HepG2 (cell line): ENCODE data around the gene MYO5B. TPM values are rescaled to one million over a fixed set of nuclear protein-coding genes. Genes with fewer than 3 reads are reported as not detected.

Source experiments
- ATAC-seq: fragments of 200-7000 bp; cut with Tn5 transposase; 3 replicates; pipeline ENCODE4 v1.9.1; 2020; ENCODE audit warnings: mild to moderate bottlenecking, moderate library complexity
- BruUV-seq: library from RNA; stranded (reverse); fragments of 400-500 nt; replicated peaks from 2 replicates; lab custom pipeline; 2021; lab: Mats Ljungman, UMichigan
- CTCF ChIA-PET: fragments of 300-600 bp; formaldehyde crosslinking; extraction: SDS; loops from one replicate; lab custom pipeline; 2021; ENCODE audit warnings: low total read pairs, inconsistent platforms, low intra/inter-chr PET ratio; lab: Yijun Ruan, JAX
- POLR2A ChIA-PET: fragments of 350-600 bp; sonication (Branson Sonifier 250); formaldehyde crosslinking; loops from one replicate; lab custom pipeline; 2020; ENCODE audit warnings: antibody characterized with exemption, inconsistent platforms; lab: Yijun Ruan, JAX
- DNase-seq: peaks from one replicate; pipeline ENCODE4 v3.0.0-alpha.2; 2015; ENCODE audit warnings: low spot score
- FAIRE-seq: peaks from 3 replicates; lab custom pipeline; 2011; peaks lifted over from hg19 to GRCh38; lab: Jason Lieb, UNC
- H2AFZ ChIP-seq: one replicate; pipeline ENCODE4 v1.6.1; 2011; ENCODE audit warnings: low read length, inconsistent platforms
- H3K27ac ChIP-seq: fragments of 300-600 bp; 3 replicates; pipeline ENCODE4 v1.8.0; 2011; ENCODE audit warnings: mixed run types, mild to moderate bottlenecking, mixed read lengths, low read length, inconsistent platforms; ENCODE audit not compliant: insufficient read depth; ENCODE audit errors: extremely low read length
- H3K27me3 ChIP-seq, 2 experiments: fragments of 200-600 bp in 1 of 2; 2 replicates in 1 of 2; 3 replicates in 1 of 2; pipeline versions ENCODE4 v1.6.0 to v1.8.0; 2011; ENCODE audit warnings: low read length in 2 of 2, mild to moderate bottlenecking in 2 of 2, moderate library complexity in 2 of 2, inconsistent platforms in 1 of 2; ENCODE audit not compliant: insufficient read depth in 2 of 2, control insufficient read depth in 1 of 2
- H3K36me3 ChIP-seq, 2 experiments: fragments of 200-600 bp in 1 of 2; replicated peaks in 1 of 2; 2 replicates in 1 of 2; 3 replicates in 1 of 2; pipeline versions ENCODE4 v1.5.1 to v1.8.0; 2011; ENCODE audit warnings: low read length in 2 of 2, inconsistent platforms in 1 of 2; ENCODE audit not compliant: insufficient read depth in 2 of 2, control insufficient read depth in 1 of 2
- H3K4me1 ChIP-seq: 2 replicates; pipeline ENCODE4 v1.5.1; 2012; ENCODE audit warnings: low read length, inconsistent platforms; ENCODE audit not compliant: insufficient read depth
- H3K4me2 ChIP-seq: 2 replicates; pipeline ENCODE4 v1.6.0; 2011; ENCODE audit warnings: low read depth, low read length, inconsistent platforms
- H3K4me3 ChIP-seq, 3 experiments: fragments of 200-600 bp in 1 of 3; sonication (generic), shearing (Covaris generic) in 1 of 3; replicated peaks in 1 of 3; 2 replicates each; pipeline ENCODE4 v1.5.1; 2011 to 2016; ENCODE audit warnings: low read length in 3 of 3, inconsistent platforms in 2 of 3, low read depth in 2 of 3, mild to moderate bottlenecking in 2 of 3, control low read depth in 1 of 3, mixed read lengths in 1 of 3; ENCODE audit not compliant: insufficient read depth in 1 of 3
- H3K79me2 ChIP-seq: one replicate; pipeline ENCODE4 v1.6.1; 2011; ENCODE audit warnings: low read length, inconsistent platforms; ENCODE audit not compliant: insufficient read depth
- H3K9ac ChIP-seq: 2 replicates; pipeline ENCODE4 v1.6.0; 2011; ENCODE audit warnings: mild to moderate bottlenecking, low read depth, low read length, inconsistent platforms; ENCODE audit not compliant: insufficient read depth
- H3K9me3 ChIP-seq: 2 replicates; pipeline ENCODE4 v1.5.1; 2012; ENCODE audit warnings: mild to moderate bottlenecking, low read length
- H4K20me1 ChIP-seq: 2 replicates; pipeline ENCODE4 v1.6.0; 2011; ENCODE audit warnings: inconsistent platforms, mild to moderate bottlenecking, low read length, moderate library complexity; ENCODE audit not compliant: insufficient read depth
- ASH2L ChIP-seq: fragments of 300-600, 200-600 bp; sonication (generic); IDR thresholded peaks from 2 replicates; pipeline ENCODE4 v1.7.0; 2017; ENCODE audit warnings: low read depth, mild to moderate bottlenecking, moderate library complexity, mixed read lengths, low read length; ENCODE audit not compliant: insufficient read length
- HMGA1 ChIP-seq: sonication (generic); formaldehyde crosslinking; conservative IDR thresholded peaks from 2 replicates; pipeline ENCODE4 v1.4.0; 2020; ENCODE audit warnings: missing genetic modification reagents
- JUND ChIP-seq: sonication (generic); formaldehyde crosslinking; IDR thresholded peaks from 2 replicates; pipeline ENCODE4 v1.8.0; 2022; ENCODE audit warnings: mild to moderate bottlenecking, missing genetic modification reagents
- PREB ChIP-seq: sonication (generic); formaldehyde crosslinking; IDR thresholded peaks from 2 replicates; pipeline ENCODE4 v1.4.0; 2020; ENCODE audit warnings: missing genetic modification reagents
- RBM22 ChIP-seq: fragments of 200-400 bp; formaldehyde crosslinking; optimal IDR thresholded peaks from 2 replicates; pipeline ENCODE3; 2017; ENCODE audit warnings: mild to moderate bottlenecking, low read length, moderate library complexity
- TFAP4 ChIP-seq: sonication (generic); IDR thresholded peaks from 2 replicates; pipeline ENCODE4 v1.6.1; 2016; ENCODE audit warnings: low read depth, borderline replicate concordance
- ZNF180 ChIP-seq: sonication (generic); formaldehyde crosslinking; IDR thresholded peaks from 2 replicates; pipeline ENCODE4 v1.4.0; 2020; ENCODE audit warnings: low read depth, missing genetic modification reagents, borderline replicate concordance
- ZNF451 ChIP-seq: sonication (generic); formaldehyde crosslinking; IDR thresholded peaks from 2 replicates; pipeline ENCODE4 v1.5.0; 2020; ENCODE audit warnings: mild to moderate bottlenecking, missing genetic modification reagents
- ZNF589 ChIP-seq: sonication (generic); formaldehyde crosslinking; conservative IDR thresholded peaks from 2 replicates; pipeline ENCODE4 v1.8.0; 2022; ENCODE audit warnings: mild to moderate bottlenecking, moderate library complexity, missing genetic modification reagents
- WGBS: methylation state at CpG from one replicate; pipeline ENCODE4 v1.1.6; 2017; ENCODE audit warnings: low lambda C conversion rate; 5-methylcytosine and 5-hydroxymethylcytosine counted together
- in situ Hi-C: cut with HindIII; loops from 2 replicates; pipeline ENCODE4 v1.10.0; 2017; ENCODE audit warnings: low pct_unique_long_range_greater_than_20kb; ENCODE audit not compliant: extremely low pct_ligation_motif_present
- intact Hi-C: fragments of 100-400 bp; cut with micrococcal nuclease; formaldehyde crosslinking; loops from one replicate; pipeline ENCODE4 v1.10.0; 2022; ENCODE audit not compliant: unreplicated experiment
- polyA plus RNA-seq, 8 experiments: library from polyadenylated mRNA; depleted of rRNA in 3 of 8; stranded (reverse) in 7 of 8; unstranded in 1 of 8; fragments of >200 nt; fragmentation: Illumina TruSeq in 4 of 8; extraction: Trizol in 4 of 8; gene quantifications; 2 replicates each; pipeline versions ENCODE4 v1.2.1 to v1.2.3, GENCODE V29; 2011 to 2016; ENCODE audit warnings: low read depth in 4 of 8, missing spikeins in 1 of 8, mixed read lengths in 1 of 8; ENCODE audit not compliant: insufficient read depth in 1 of 8
- total RNA-seq, 5 experiments: library from RNA; depleted of rRNA; stranded (reverse); fragments of >200 nt; fragmentation: Illumina TruSeq; extraction: Trizol; gene quantifications; 2 replicates each; pipeline ENCODE4 v1.2.3, GENCODE V29; 2016; ENCODE audit warnings: low read depth in 1 of 5

MYO5B gene
- total and polyA plus RNA-seq, 2 of the 13 experiments (the other 11 are each of a cell fraction or from before 2014, with no cell fraction given) = 13.1 to 24.0 TPM

- DNase-seq (no peak), ATAC-seq (no peak), FAIRE-seq (no peak)
- peaks cover 9% of the 10 kb centered on the region for H3K79me2 ChIP-seq
- H3K4me2 ChIP-seq = no peak overlapping the region
- no peaks in the 10 kb centered on the region for H3K9me3 ChIP-seq
- H3K27ac ChIP-seq = no peak overlapping the region
- TF ChIP-seq ZNF589 (CRISPR knock-in tag) = no peak
- TF ChIP-seq RBM22 = no peak
- no peak for TF ChIP-seq PREB
- no peak for TF ChIP-seq ASH2L
- no peak for TF ChIP-seq HMGA1 (CRISPR knock-in tag)
- TF ChIP-seq ZNF451 = no peak
- TF ChIP-seq ZNF180 (CRISPR knock-in tag) = no peak
- no peak for TF ChIP-seq JUND (CRISPR knock-in tag)
- TF ChIP-seq TFAP4 = no peak
- H3K36me3 ChIP-seq = no peaks in the 10 kb centered on the region
- H3K4me1 ChIP-seq = peaks cover 16% of the 10 kb centered on the region
- no peaks in the 10 kb centered on the region for H4K20me1 ChIP-seq
- no peak overlapping the region for H3K9ac ChIP-seq
- WGBS = 100% methylated on average over 5 of the region's 5 CpGs
- no peak overlapping the region for H2AFZ ChIP-seq
- ChIA-PET CTCF (no interaction called here), POLR2A (no interaction called here)
- no peaks in the 10 kb centered on the region for H3K27me3 ChIP-seq
- in situ Hi-C loops = no loop called here
- intact Hi-C loops = no loop called here
- no peak overlapping the region for H3K4me3 ChIP-seq
- BruUV-seq = no TSS peak
These were observed 377.0 kb downstream of the MYO5B start for GRCh38 chr18:49817947-49818346.
